Activated naive CD4-positive, alpha-beta T cell treated with anti-CD3 and anti-CD28 coated beads, Interleukin-2, amount 50 U/mL, for 16 hours (primary cell): Measurements from ENCODE around the gene AQP12B.
"Not testable (repeated sequence)": the region's sequence is repeated elsewhere in the genome, so short reads cannot be mapped to it uniquely, and the experiment has no call there.

Source experiments
- DNase-seq: peaks from one replicate; pipeline ENCODE4 v3.0.0-alpha.2; 2020

Gene AQP12B

DNA sequence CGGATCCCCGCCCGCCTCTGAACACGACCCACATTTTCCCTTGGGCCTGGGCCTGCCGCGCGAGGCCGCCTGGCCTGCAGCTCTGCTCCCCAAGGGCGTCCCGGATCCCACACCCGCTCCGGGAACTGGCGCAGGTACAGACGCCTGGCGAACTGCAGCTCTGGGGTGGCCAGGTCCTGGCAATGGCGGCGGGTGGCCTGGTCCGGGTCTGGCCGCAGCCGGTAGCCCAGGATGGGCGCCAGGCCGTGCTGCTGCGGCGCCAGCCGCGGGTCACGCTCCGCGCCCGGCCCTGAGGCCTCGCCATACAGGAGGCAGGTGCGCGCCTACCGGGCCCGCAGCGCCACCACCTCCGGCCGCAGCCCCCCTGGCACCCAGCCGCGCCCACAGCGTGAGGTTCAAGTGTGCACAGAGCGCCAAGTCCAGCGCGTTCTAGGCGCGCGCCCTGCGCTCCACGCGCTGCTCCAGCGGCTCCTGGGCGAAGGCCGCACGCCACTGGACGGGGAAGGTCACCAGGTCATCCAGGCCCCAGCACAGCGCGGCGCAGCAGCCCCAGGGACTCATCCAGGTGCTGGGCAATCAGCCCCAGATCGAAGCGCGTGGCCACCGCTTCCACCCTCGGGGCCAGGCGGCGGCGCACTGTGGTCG, 18.5 kb upstream of the AQP12B start:
- no peak for DNase-seq

DNA sequence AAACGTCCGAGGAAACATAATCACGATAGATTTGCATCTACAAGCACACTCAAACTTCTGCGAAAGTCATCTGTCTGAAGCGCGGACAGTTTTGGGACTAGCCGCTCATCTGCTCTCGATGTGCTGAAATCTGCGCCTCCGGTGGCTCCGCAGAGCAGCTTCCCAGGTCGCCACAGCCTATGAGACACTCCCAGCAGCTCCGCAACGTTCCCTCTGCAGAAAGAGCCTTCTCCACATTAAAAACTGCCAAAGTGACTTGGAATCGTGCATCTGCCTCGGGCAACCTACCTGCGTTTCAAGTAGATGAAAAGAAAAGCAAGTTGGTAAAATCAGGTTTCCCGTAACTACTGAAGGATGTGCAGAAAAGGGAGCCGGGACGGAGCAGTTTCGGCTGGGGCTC, 17.9 kb upstream of the AQP12B start:
- not testable (repeated sequence) for DNase-seq

DNA sequence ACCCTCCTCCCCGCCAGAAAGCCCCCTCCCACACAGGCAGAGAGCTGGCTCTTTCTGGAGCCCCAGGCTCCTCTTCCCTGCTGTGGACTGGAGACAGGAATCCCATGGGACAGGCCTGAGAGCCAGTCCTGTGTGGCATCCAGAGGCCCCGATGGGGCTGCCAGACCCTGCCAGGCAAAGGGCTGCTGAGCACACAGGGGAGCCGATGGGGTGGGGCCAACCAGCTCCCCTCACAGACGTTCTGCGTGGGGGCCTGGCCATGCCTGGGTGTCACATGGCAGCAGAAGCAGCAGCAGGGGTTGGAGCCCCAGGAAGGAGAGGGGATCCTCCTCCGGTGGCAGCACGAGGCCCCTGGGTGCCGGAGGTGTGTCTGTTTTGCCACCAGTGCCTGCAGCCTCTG, 17.1 kb upstream of the AQP12B start:
- not testable (repeated sequence) for DNase-seq

DNA sequence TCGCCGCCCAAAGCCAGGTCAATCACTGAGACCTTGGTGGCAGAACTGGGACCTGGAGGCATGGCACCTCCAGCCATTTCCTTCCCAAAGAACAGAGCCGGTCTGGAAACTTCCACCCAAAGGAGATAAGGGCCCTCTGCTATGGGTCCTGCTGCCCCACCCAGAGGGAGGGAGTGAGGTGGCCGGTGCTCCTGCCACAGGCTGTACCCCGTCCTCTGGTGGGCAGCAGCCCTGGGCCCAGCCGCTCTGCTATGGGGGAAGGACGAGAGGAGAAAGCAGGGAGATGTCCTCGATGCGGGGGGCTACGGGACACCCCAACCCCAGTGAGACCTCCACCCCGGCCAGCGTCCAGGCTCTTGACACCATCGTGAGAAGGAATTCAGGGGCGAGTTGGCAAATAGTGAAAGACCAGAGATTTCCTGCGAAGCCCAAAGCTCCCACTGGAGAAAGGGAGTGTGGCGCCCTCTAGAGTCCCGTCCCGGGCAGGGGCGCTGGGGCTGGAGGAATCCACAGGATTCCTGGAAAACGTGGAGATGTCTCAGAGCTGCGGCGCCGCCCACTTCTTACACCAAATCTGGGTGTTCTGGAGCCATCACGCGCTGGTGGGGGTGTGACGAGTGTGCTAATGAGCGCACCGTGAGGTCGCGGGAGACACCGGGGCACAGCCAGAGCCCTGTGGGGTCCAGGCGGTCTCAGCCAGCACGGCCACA, 16.3 kb upstream of the AQP12B start:
- DNase-seq: not testable (repeated sequence)

DNA sequence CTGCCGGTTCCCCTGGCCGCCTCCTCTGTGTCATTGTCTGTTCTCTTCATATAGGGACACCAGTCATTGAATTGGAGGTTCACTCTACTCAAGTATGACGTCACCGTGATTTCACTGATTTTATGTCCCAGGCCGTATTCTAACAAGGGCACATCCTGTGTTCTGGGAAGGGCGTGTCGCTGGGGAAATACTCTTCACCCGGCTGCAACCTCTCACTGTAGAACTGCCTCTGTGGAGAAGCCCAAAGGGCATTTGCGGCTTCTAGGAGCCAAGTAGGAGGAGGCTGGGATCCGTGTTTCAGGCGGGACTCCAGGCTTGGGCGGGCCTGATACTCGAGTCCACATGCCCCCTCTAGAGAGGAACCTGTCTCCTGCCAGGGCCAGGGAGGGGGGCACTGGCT, 13.8 kb upstream of the AQP12B start:
- DNase-seq: not testable (repeated sequence)

DNA sequence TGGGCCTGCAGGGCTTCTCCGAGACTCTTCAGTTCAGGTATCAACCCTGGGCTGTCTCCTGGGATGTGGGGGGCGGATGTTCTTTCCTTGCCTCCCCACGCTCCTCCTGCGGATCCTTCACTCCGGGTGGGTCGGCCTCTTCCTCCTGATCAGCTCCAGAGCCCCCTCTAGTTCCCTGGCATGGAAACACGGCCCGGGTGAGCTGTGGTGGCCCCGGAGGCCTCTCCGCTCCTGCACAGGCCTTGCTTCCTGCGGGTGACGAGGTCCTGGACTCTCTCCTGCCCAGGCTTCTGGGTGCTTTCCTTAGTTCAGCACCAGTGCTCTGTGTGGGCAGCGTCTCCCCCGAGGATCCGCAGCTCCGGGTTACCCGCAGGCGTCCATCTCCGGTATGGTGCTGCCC, 12.9 kb upstream of the AQP12B start:
- DNase-seq: not testable (repeated sequence)

DNA sequence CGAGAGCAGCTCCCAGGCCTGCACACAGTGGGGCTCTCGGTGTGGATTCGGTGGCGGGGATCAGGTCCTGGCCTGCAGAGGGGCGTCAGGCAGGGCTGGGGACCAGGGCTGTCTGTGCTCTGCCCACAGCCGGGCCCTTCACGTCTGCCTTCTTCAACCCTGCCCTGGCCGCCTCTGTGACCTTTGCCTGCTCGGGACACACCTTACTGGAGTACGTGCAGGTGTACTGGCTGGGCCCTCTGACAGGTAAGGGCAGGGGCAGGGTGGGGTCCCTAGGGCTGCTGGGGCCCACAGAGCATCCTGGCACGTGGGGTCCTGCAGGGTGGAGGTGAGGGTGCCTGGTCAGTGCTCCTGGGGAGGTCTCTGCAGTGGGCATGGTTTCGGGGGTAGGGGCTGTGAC, 11.6 kb upstream of the AQP12B start:
- not testable (repeated sequence) for DNase-seq

DNA sequence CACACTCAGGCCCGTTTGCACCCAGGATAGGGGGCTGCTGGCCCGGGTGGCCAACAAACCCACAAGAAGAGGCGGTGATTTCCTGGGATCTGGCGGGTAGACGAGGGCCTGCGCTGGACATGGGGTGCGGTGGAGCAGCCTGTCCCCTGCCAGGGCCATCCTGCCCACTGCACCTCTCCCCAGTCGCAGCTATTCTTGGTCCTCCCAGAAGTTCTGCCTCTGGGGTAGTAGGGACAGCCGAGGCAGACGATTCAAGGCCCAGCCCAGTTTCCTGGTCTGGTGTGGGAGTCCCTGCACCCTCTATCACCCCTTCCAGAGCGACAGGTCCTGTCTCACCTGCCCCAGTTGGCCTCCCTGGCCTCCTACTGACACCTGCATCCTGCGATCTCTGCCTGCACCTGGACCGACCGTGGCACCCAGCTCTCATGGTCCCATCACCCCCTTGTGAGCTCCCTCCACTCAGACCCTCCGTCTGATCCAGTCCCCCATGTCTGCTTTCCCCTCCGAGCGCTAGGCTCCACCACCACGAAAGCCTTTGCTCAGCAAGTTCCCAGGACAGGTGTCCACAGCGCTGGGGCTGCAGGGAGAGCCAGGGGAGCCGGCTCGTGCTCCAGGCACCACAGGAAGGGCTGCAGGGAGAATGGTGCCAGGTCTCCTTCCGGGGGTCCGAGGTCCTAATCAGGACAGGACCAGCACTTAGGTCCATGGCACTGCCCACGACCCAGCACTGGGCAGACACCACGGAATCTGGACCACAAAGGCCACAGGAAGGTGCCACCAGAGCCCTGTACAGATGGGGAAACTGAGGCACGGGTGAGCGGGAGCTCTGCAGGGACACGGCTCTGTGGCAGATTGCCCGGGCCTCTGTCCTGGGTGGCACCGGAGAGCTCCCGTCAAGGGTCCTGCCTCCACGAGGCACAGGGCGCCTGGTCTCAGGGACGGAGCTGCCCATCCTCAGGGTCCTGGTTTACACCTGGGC, 10.2 kb upstream of the AQP12B start:
- not testable (repeated sequence) for DNase-seq

DNA sequence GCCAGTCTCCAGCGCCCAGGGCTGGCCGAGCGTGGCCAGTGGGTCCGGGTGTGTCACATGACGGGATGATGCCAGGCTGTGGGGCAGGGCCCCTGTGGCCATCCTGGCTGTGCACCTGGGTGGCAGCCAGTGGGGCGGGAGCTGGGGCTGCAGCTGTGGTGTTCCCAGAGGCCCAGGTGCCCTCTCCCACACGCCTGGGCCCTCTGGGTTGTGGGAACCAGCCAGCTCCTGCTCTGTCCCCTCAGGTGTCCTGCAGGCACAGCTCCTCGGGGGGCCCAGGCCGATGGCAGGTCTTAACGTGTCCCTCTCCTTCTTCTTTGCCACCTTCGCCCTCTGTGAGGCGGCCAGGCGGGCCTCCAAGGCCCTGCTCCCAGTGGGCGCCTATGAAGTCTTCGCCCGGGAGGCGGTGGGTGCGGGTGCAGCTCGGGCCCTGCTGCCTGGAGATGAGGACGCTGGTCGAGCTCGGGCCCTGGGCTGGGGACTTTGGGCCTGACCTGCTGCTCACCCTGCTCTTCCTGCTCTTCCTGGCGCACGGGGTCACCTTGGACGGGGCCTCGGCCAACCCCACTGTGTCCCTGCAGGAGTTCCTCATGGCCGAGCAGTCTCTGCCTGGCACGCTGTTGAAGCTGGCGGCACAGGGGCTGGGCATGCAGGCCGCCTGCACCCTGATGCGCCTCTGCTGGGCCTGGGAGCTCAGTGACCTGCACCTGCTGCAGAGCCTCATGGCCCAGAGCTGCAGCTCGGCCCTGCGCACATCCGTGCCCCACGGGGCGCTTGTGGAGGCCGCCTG, 9.1 kb upstream of the AQP12B start, which contains the start of gene AQP12A:
AQP12A (plus strand) TSS at position 236 of the 790 bp plus-strand sequence; CDS start at position 284, 48 bp downstream.
- not testable (repeated sequence) for DNase-seq

DNA sequence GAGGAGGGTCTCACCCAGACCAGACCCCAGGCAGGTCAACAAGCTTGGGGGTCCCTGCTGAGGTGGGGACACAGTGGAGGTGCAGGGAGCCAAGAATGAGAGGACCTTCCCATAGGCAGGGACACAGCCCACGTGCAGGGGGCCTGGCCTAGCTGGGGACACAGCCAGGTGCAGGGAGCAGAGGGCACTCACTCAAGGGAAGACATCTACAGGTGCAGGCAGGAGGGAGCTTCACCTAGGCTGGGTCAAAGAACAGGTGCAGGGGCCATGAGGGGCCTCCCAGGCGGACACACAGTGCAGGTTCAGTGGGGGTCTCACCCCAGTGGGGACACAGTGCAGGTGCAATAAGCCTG, 8.4 kb upstream of the AQP12B start:
- DNase-seq: not testable (repeated sequence)

DNA sequence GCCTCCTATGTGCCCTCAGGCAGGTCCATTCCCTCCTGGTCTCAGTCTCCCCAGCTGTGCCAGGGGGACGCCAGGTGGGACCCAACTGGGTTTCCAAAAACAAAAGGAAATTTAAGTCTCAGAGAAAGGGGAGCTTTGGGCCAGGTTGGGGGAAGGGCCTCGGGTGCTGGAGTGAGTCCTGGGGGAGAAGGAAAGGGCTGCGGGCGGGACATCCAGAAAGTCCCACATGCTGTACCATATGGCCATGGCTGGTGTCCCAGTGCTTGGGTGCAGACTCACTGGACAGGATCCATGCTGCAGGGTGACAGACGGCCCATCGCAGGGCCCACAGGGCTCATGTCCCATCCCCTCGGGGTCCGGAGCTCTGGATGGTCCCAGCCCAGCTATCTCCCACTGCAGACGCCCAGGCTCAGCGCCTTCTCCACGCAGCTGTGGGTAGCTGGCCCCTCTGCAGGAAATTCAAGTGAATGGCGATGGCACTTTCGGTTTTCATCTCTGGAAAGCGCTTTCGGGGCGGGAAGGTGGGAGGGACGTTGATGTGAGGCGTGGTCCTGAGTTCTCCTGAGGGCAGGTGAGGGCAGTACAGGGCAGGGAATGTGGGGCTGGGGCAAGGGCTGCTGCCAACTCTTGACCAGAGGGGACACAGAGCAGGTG, 7.9 kb upstream of the AQP12B start:
- not testable (repeated sequence) for DNase-seq

DNA sequence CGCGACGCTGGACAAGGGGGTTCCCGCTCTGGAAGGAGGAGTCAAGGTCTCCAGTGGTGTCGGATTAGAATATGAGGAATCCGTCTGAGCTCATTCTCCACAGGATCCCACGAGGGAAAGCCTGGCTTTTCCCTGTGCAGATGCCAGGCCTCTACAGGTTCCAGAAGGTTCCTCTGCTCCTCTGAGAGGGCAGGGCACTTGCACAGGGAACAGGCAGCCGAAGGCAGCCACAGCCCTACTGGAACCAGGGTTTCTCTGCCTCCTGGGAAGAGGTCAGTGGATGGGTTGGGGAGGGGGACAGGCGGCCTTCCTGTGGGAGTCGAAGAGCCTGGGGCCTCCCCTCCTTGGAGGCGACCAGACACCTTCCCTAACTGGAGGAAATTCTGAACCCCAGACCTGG, 7.3 kb upstream of the AQP12B start:
- DNase-seq: no peak

DNA sequence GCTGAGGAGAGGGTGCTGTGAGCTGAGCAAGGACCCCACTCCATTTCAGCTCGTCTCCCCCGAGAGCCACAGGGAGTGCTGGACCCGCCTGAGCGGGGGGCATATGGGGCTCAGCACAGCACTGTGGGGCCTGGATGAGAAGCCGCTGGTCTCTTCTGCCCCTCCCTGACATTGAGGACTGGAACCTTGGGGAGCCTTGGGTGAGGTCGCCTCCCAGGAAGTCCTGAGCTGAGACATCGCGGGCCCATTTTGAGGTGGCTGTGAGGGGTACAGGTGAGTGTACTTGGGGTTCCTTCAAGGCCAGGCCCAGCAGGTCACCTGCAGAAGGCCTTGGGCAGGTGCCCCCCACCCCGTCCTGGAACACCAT, 5.9 kb upstream of the AQP12B start:
- DNase-seq: no peak

DNA sequence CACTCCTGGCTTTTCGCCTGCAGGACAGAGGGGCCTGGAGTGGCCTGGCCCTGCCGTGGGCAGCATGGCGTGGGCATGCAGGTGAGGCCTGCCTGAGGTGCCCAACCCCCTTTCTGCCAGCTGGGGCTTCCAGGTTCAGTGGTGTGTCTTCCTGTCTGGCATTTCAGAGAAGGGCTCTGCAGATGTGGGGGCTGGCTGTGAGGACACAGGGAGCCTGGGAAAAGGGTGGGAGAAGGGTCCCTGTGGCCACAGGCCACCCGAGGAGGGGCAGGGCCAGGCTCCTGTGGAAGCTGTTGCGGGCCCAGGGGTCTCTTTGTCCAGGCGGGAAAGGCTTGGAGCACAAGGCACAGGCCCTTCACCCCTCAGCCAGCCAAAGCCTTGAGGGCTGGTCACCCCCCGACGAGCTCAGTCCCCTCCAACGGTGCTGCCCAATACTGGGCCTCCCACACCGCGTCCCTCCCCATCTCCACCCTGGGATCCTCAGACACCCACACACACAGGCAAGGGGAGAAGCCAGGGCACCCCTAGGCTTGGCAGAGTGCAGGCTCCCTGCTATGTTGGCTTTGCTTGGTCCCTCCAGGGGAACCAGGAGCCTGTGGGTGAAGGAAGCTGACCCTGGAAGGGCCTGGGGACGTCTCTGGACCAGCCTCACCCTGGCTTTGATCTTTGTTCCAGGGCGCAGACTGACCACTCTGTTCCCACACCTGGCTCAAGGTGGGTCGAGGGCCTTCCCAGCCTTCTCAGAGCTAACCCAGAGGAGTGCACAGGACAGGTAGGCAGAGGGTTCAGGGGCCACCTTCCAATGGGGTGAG, 5.3 kb upstream of the AQP12B start:
- DNase-seq: no peak

DNA sequence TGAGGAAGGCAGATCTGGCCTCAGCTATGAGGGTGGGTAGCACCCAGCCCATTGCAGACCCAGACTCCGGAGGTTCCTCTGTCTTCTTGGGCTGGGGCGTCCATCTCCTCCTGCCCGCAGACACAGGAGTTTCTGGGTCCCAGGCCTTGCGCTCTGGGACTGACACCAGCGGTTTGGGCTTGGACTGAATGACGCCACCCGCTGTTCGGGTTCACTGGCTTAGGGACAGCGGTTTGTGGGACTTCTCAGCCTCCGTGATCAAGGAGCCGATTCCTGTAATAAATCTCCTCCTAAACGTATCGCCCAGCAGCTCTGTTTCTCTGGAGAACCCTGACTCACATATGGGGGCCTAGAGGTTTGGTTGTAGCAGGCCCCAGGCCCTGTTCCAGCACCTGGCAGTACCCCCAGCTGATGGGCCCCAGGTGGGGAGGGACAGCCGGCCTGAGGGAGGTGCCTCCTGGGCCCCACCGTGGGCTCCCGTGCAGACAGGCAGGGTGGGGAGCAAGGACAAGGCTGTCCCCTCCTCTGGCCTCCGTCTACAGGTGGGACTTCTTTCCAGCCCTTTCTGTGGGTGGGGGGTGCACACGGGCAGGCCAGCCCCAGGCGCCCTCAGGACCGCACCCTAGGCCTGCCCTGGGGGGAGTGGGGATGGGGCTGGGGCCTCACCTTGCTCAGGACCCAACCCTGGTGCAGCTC, 4.5 kb upstream of the AQP12B start:
- no peak for DNase-seq

DNA sequence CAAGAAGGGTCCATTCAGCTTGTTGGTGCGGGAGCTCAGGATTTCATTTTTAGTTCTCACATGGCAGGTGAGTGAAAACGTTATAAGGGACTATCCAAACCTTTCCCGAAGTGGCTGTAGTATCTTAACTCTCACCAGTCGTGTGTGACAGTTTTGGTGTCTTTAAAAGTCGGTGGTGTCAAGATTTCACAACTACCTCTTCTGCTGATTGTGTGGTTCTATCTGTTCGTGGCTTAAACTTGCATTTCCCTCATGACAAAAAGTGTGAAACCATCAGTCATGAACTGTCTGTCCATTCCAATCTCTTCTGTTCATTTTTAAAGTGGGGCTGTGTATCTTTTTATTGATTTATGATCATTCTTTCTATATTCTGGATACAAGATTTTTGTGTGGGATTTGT, 3.8 kb upstream of the AQP12B start:
- no peak for DNase-seq

DNA sequence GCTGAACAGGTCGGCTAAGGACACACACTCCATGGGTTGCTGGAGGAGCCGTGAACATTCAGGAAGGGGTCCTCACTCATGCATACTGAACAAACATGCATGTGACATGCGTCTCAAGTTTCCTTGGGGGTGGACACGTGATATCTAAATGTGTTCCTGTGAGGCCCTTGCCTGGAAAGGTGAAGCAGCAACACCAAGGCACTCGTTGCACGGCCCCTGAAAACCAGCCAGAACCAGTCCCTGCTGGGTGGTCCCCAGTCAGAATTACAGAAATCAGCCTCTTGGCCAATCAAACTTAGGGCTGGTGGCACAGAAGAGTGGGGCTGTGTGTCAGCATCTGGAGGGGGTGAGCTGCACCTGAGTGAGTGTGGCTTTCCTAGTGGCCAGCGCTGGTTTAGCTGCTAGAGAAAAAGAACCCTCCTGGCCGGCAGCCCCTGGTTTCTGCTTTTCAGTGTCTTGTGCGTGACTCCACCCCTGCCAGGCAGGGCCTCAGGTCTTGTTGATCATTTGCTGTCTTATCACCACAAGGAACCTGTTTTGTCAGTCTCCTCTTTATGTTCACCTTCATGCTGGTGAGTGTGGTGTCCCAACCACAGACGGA, 3.2 kb upstream of the AQP12B start:
- DNase-seq: no peak

DNA sequence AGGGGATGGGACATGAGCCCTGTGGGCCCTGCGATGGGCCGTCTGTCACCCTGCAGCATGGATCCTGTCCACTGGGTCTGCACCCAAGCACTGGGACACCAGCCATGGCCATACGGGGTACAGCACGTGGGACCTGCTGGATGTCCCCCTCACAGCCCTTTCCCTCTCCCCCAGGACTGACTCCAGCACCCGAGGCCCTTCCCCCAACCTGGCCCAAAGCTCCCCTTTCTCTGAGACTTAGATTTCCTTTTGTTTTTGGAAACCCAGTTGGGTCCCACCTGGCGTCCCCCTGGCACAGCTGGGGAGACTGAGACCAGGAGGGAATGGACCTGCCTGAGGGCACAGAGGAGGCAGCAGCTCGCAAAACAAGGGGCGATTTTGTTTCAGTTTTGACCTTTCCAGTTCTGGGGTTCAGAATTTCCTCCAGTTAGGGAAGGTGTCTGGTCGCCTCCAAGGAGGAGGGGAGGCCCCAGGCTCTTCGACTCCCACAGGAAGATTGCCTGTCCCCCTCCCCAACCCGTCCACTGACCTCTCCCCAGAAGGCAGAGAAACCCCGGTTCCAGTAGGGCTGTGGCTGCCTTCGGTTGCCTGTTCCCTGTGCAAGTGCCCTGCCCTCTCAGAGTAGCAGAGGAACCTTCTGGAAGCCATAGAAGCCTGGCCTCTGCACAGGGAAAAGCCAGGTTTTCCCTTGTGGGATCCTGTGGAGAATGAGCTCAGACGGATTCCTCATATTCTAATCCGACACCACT, 1.5 kb upstream of the AQP12B start:
- not testable (repeated sequence) for DNase-seq

DNA sequence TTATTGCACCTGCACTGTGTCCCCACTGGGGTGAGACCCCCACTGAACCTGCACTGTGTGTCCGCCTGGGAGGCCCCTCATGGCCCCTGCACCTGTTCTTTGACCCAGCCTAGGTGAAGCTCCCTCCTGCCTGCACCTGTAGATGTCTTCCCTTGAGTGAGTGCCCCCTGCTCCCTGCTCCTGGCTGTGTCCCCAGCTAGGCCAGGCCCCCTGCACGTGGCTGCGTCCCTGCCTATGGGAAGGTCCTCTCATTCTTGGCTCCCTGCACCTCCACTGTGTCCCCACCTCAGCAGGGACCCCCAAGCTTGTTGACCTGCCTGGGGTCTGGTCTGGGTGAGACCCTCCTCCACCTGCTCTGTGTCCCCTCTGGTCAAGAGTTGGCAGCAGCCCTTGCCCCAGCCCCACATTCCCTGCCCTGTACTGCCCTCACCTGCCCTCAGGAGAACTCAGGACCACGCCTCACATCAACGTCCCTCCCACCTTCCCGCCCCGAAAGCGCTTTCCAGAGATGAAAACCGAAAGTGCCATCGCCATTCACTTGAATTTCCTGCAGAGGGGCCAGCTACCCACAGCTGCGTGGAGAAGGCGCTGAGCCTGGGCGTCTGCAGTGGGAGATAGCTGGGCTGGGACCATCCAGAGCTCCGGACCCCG, 769 bp upstream of the AQP12B start:
- not testable (repeated sequence) for DNase-seq
